Urinary bladder (tissue), 4 donors: Measurements from ENCODE around the gene DDR1. TPM values are rescaled to one million over a fixed set of nuclear protein-coding genes. Genes with fewer than 3 reads are reported as not detected.

Experiments used
- DNase-seq: peaks from one replicate; pipeline ENCODE4 v3.0.0-alpha.2; 2015; ENCODE audit errors: extremely low spot score
- H3K27ac ChIP-seq: one replicate; pipeline ENCODE4 v1.5.1; 2013; ENCODE audit warnings: low read depth, mild to moderate bottlenecking, moderate library complexity
- H3K36me3 ChIP-seq: one replicate; pipeline ENCODE4 v1.6.1; 2013; ENCODE audit warnings: mild to moderate bottlenecking, moderate library complexity; ENCODE audit not compliant: insufficient read depth
- H3K4me1 ChIP-seq: one replicate; pipeline ENCODE4 v1.6.1; 2013; ENCODE audit warnings: mild to moderate bottlenecking, moderate library complexity; ENCODE audit not compliant: insufficient read depth
- H3K4me3 ChIP-seq: one replicate; pipeline ENCODE4 v1.5.1; 2013; ENCODE audit warnings: low read depth, low read length
- WGBS: extraction: QIAGEN DNeasy Blood & Tissue Kit; methylation state at CpG from one replicate; pipeline ENCODE4 v1.1.7; 2013; 5-methylcytosine and 5-hydroxymethylcytosine counted together
- polyA plus RNA-seq: library from polyadenylated mRNA; stranded (reverse); fragments of 200-250 nt; gene quantifications from one replicate; pipeline ENCODE4 v1.2.3, GENCODE V29; 2013
- total RNA-seq: library from RNA; depleted of rRNA; stranded (reverse); fragments of >200 nt; gene quantifications from one replicate; pipeline ENCODE4 v1.2.3, GENCODE V29; 2014
- donor health status: healthy with polysubstance abuse.
- donor health status: healthy.

The DDR1 gene
- total and polyA plus RNA-seq, 2 donors = 33.8 to 44.7 TPM

GRCh38 chr6:30889921-30890645 is 5.8 kb downstream of the DDR1 start:
- Histone ChIP-seq H3K4me1 (no peaks in the 10 kb centered on the region), H3K36me3 (no peaks in the 10 kb centered on the region)
- WGBS = 79% methylated on average over 14 of the region's 14 CpGs

GRCh38 chr6:30890646-30891449 is 6.5 kb downstream of the DDR1 start:
- Histone ChIP-seq H3K27ac (no peak overlapping the region), H3K4me1 (no peaks in the 10 kb centered on the region), H3K4me3 (no peak overlapping the region), H3K36me3 (no peaks in the 10 kb centered on the region)
- no peak for DNase-seq
- 91% methylated on average over 12 of the region's 12 CpGs for WGBS

More at GRCh38 chr6:30889921-30890645, 5.8 kb downstream of the DDR1 start:
- no peak for DNase-seq
- Histone ChIP-seq H3K27ac (no peak overlapping the region), H3K4me3 (no peak overlapping the region)

GRCh38 chr6:30891450-30891723 is 7.1 kb downstream of the DDR1 start:
- no peak overlapping the region for H3K4me3 ChIP-seq
- no peaks in the 10 kb centered on the region for H3K4me1 ChIP-seq
- no peak overlapping the region for H3K27ac ChIP-seq
- DNase-seq = no peak
- 89% methylated on average over 4 of the region's 4 CpGs for WGBS
- H3K36me3 ChIP-seq = no peaks in the 10 kb centered on the region

GRCh38 chr6:30891816-30892538 is 7.7 kb downstream of the DDR1 start:
- no peaks in the 10 kb centered on the region for H3K36me3 ChIP-seq
- no peaks in the 10 kb centered on the region for H3K4me1 ChIP-seq
- DNase-seq = no peak
- H3K4me3 ChIP-seq = no peak overlapping the region
- H3K27ac ChIP-seq = no peak overlapping the region
- 88% methylated on average over 21 of the region's 21 CpGs for WGBS

GRCh38 chr6:30893001-30893591 is 8.8 kb downstream of the DDR1 start:
- Histone ChIP-seq H3K4me3 (no peak overlapping the region), H3K36me3 (no peaks in the 10 kb centered on the region), H3K4me1 (no peaks in the 10 kb centered on the region), H3K27ac (no peak overlapping the region)
- no peak for DNase-seq
- WGBS = 84% methylated on average over 16 of the region's 16 CpGs

GRCh38 chr6:30893666-30894065 is 9.3 kb downstream of the DDR1 start:
- Histone ChIP-seq H3K4me1 (no peaks in the 10 kb centered on the region), H3K36me3 (no peaks in the 10 kb centered on the region), H3K27ac (no peak overlapping the region), H3K4me3 (no peak overlapping the region)
- DNase-seq = no peak
- 91% methylated on average over 8 of the region's 8 CpGs for WGBS

- no peak overlapping the region for H3K4me3 ChIP-seq
- H3K27ac ChIP-seq = no peak overlapping the region
- no peaks in the 10 kb centered on the region for H3K36me3 ChIP-seq
- no peaks in the 10 kb centered on the region for H3K4me1 ChIP-seq
- no peak for DNase-seq
- 86% methylated on average over 12 of the region's 12 CpGs for WGBS
These were observed 10.1 kb downstream of the DDR1 start for GRCh38 chr6:30894381-30894780.

- 94% methylated on average over 3 of the region's 3 CpGs for WGBS
- peaks cover 3% of the 10 kb centered on the region for H3K36me3 ChIP-seq
- no peak overlapping the region for H3K27ac ChIP-seq
- no peak for DNase-seq
- H3K4me3 ChIP-seq = no peak overlapping the region
- H3K4me1 ChIP-seq = no peaks in the 10 kb centered on the region
These were observed 10.6 kb downstream of the DDR1 start for GRCh38 chr6:30894935-30895334.

- no peak overlapping the region for H3K4me3 ChIP-seq
- no peak for DNase-seq
- H3K36me3 ChIP-seq = peaks cover 3% of the 10 kb centered on the region
- H3K27ac ChIP-seq = no peak overlapping the region
- whole genome bisulfite sequencing = 83% methylated on average over 10 of the region's 10 CpGs
- no peaks in the 10 kb centered on the region for H3K4me1 ChIP-seq
These were observed 11.0 kb downstream of the DDR1 start for GRCh38 chr6:30895343-30895742.

GRCh38 chr6:30896541-30896940 is 12.2 kb downstream of the DDR1 start:
- no peak overlapping the region for H3K4me3 ChIP-seq
- H3K36me3 ChIP-seq = peaks cover 3% of the 10 kb centered on the region
- H3K27ac ChIP-seq = no peak overlapping the region
- H3K4me1 ChIP-seq = no peaks in the 10 kb centered on the region
- WGBS = 94% methylated on average over 13 of the region's 13 CpGs
- no peak for DNase-seq

GRCh38 chr6:30897882-30898281 is 13.6 kb downstream of the DDR1 start:
- 93% methylated on average over 16 of the region's 16 CpGs for WGBS
- Histone ChIP-seq H3K27ac (no peak overlapping the region), H3K4me1 (no peaks in the 10 kb centered on the region), H3K36me3 (peaks cover 3% of the 10 kb centered on the region), H3K4me3 (no peak overlapping the region)
- no peak for DNase-seq

GRCh38 chr6:30898750-30899360 is 14.5 kb downstream of the DDR1 start:
- H3K36me3 ChIP-seq = peaks cover 3% of the 10 kb centered on the region
- DNase-seq = no peak
- H3K27ac ChIP-seq = no peak overlapping the region
- H3K4me3 ChIP-seq = no peak overlapping the region
- no peaks in the 10 kb centered on the region for H3K4me1 ChIP-seq
- WGBS = 80% methylated on average over 23 of the region's 23 CpGs

GRCh38 chr6:30900863-30901417 is 16.6 kb downstream of the DDR1 start:
- Histone ChIP-seq H3K4me3 (no peak overlapping the region), H3K27ac (no peak overlapping the region), H3K4me1 (no peaks in the 10 kb centered on the region), H3K36me3 (peaks cover 3% of the 10 kb centered on the region)
- WGBS = 84% methylated on average over 1 of the region's 1 CpG
- no peak for DNase-seq
